A549 (cell line): ENCODE measurements around the gene KPTN. TPM values are rescaled to one million over a fixed set of nuclear protein-coding genes. Genes with fewer than 3 reads are reported as not detected.

Source experiments
- ATAC-seq, 2 experiments: fragments of 200-7000 bp in 1 of 2; fragments of >200 bp in 1 of 2; cut with Nextera tagmentation in 1 of 2; cut with Tn5 transposase in 1 of 2; 3 replicates each; pipeline versions ENCODE4 v1.8.0 to v1.9.1; 2018 to 2020; ENCODE audit warnings: mild to moderate bottlenecking in 1 of 2, moderate library complexity in 1 of 2
- CTCF ChIA-PET: fragments of 300-600 bp; sonication (Branson Sonifier 250); formaldehyde crosslinking; extraction: SDS; loops from one replicate; lab custom pipeline; 2021; ENCODE audit warnings: antibody characterized with exemption, inconsistent platforms; lab: Yijun Ruan, JAX
- POLR2A ChIA-PET: fragments of 350-600 bp; formaldehyde crosslinking; extraction: SDS; loops from one replicate; lab custom pipeline; 2021; ENCODE audit warnings: antibody characterized with exemption, inconsistent platforms; lab: Yijun Ruan, JAX
- DNase-seq, 2 experiments: peaks; one replicate each; pipeline versions ENCODE4 v3.0.0 to v3.0.0-alpha.2; 2011 to 2016; ENCODE audit warnings: low read depth in 1 of 2, low spot score in 1 of 2
- FAIRE-seq: peaks from 2 replicates; lab custom pipeline; 2011; peaks lifted over from hg19 to GRCh38; lab: Jason Lieb, UNC
- H3K27ac ChIP-seq, 2 experiments: fragments of >200 bp; sonication (Bioruptor Twin); formaldehyde crosslinking; 3 replicates each; pipeline ENCODE4 v1.5.1; 2016 to 2017
- H3K4me1 ChIP-seq: fragments of >200 bp; sonication (Bioruptor Twin); formaldehyde crosslinking; 3 replicates; pipeline ENCODE4 v1.6.1; 2016
- H3K4me2 ChIP-seq: fragments of >200 bp; sonication (Bioruptor Twin); formaldehyde crosslinking; 3 replicates; pipeline ENCODE4 v1.6.1; 2016
- H3K4me3 ChIP-seq: fragments of >200 bp; sonication (Bioruptor Twin); formaldehyde crosslinking; 3 replicates; pipeline ENCODE4 v1.5.1; 2016
- H3K9me3 ChIP-seq: fragments of >200 bp; sonication (Bioruptor Twin); formaldehyde crosslinking; 3 replicates; pipeline ENCODE4 v1.6.1; 2016
- CHD4 ChIP-seq: fragments of 200-600 bp; sonication (generic); IDR thresholded peaks from 2 replicates; pipeline ENCODE4 v1.6.1; 2016; ENCODE audit warnings: antibody characterized with exemption, mild to moderate bottlenecking, borderline replicate concordance
- EHF ChIP-seq: fragments of 250-450 bp; sonication (Bioruptor Pico); IDR thresholded peaks from 2 replicates; pipeline ENCODE4 v1.5.0; 2020; ENCODE audit warnings: mild to moderate bottlenecking
- ELK1 ChIP-seq: fragments of 150-350 bp; IDR thresholded peaks from 2 replicates; pipeline ENCODE4 v1.6.1; 2014; ENCODE audit warnings: low read depth, mild to moderate bottlenecking, low read length
- ESRRA ChIP-seq: fragments of 150-350 bp; IDR thresholded peaks from 2 replicates; pipeline ENCODE4 v1.6.1; 2014; ENCODE audit warnings: mild to moderate bottlenecking, low read length, borderline replicate concordance
- HDAC2 ChIP-seq: fragments of 200-600 bp; sonication (generic); IDR thresholded peaks from 2 replicates; pipeline ENCODE4 v1.6.1; 2016
- HEYL ChIP-seq: fragments of 250-450 bp; sonication (Bioruptor Pico); IDR thresholded peaks from 2 replicates; pipeline ENCODE4 v1.8.0; 2021; ENCODE audit warnings: mild to moderate bottlenecking, moderate library complexity
- JUN ChIP-seq, 2 experiments: fragments of >200 bp; sonication (Bioruptor Twin); formaldehyde crosslinking; IDR thresholded peaks; 2 replicates in 1 of 2; 3 replicates in 1 of 2; pipeline ENCODE4 v1.6.1; 2016 to 2017
- JUNB ChIP-seq: fragments of >200 bp; sonication (Bioruptor Twin); formaldehyde crosslinking; IDR thresholded peaks from 2 replicates; pipeline ENCODE4 v1.6.1; 2016
- KDM5A ChIP-seq: fragments of 200-600 bp; sonication (generic); IDR thresholded peaks from 2 replicates; pipeline ENCODE4 v1.6.1; 2016; ENCODE audit warnings: antibody characterized with exemption, mild to moderate bottlenecking
- MAFK ChIP-seq: fragments of 450-650 bp; IDR thresholded peaks from 2 replicates; pipeline ENCODE4 v1.6.1; 2014; ENCODE audit not compliant: partially characterized antibody
- MAX ChIP-seq: IDR thresholded peaks from 2 replicates; pipeline ENCODE4 v1.6.1; 2012
- POLR2A ChIP-seq: IDR thresholded peaks from 2 replicates; pipeline ENCODE4 v1.6.1; 2012; ENCODE audit warnings: mild to moderate bottlenecking, low read length
- RAD21 ChIP-seq, 2 experiments: fragments of >200 bp in 1 of 2; sonication (Bioruptor Twin) in 1 of 2; formaldehyde crosslinking in 1 of 2; IDR thresholded peaks in 1 of 2; conservative IDR thresholded peaks in 1 of 2; 2 replicates in 1 of 2; 3 replicates in 1 of 2; pipeline ENCODE4 v1.6.1; 2012 to 2018; ENCODE audit warnings: inconsistent platforms in 1 of 2
- RARB ChIP-seq: fragments of 250-450 bp; sonication (Bioruptor Pico); IDR thresholded peaks from 2 replicates; pipeline ENCODE4 v1.8.0; 2021; ENCODE audit warnings: mild to moderate bottlenecking, moderate library complexity
- RCOR1 ChIP-seq: fragments of 150-350 bp; IDR thresholded peaks from 2 replicates; pipeline ENCODE4 v1.6.1; 2014; ENCODE audit warnings: antibody characterized with exemption, low read length, low read depth
- RFX5 ChIP-seq: fragments of 450-650 bp; IDR thresholded peaks from 2 replicates; pipeline ENCODE4 v1.7.1; 2014; ENCODE audit warnings: antibody characterized with exemption, mild to moderate bottlenecking, moderate library complexity
- SREBF2 ChIP-seq: fragments of 450-650 bp; IDR thresholded peaks from 2 replicates; pipeline ENCODE4 v1.6.1; 2014; ENCODE audit warnings: mild to moderate bottlenecking, moderate library complexity
- TP53 ChIP-seq: fragments of 250-450 bp; sonication (Bioruptor Pico); IDR thresholded peaks from 2 replicates; pipeline ENCODE4 v1.5.0; 2021; ENCODE audit warnings: mild to moderate bottlenecking, moderate library complexity
- ZFP36 ChIP-seq: fragments of 450-650 bp; IDR thresholded peaks from 2 replicates; pipeline ENCODE4 v1.6.1; 2014; ENCODE audit warnings: borderline replicate concordance; ENCODE audit not compliant: partially characterized antibody
- WGBS: methylation state at CpG from one replicate; pipeline ENCODE4 v1.1.6; 2017; ENCODE audit errors: missing lambda C conversion rate; 5-methylcytosine and 5-hydroxymethylcytosine counted together
- polyA plus RNA-seq, 4 experiments: library from polyadenylated mRNA; depleted of rRNA in 3 of 4; stranded (reverse); fragments of >200 nt; fragmentation: RNase III in 1 of 4; extraction: RNeasy Plus Mini Kit Qiagen cat#74134 plus additional on column Dnase treatment in 1 of 4; gene quantifications; 2 replicates in 3 of 4; 3 replicates in 1 of 4; pipeline ENCODE4 v1.2.3, GENCODE V29; 2011 to 2017
- TF ChIP-seq, protein P1 (sequence below): IDR thresholded peaks from 2 replicates; pipeline ENCODE4 v1.6.1; 2012; ENCODE audit warnings: low read depth, borderline replicate concordance
- TF ChIP-seq, protein P2 (sequence below): fragments of >200 bp; sonication (Bioruptor Twin); formaldehyde crosslinking; IDR thresholded peaks from 3 replicates; pipeline ENCODE4 v1.5.1; 2016
- TF ChIP-seq, protein P3 (sequence below): fragments of >200 bp; sonication (Bioruptor Twin); formaldehyde crosslinking; IDR thresholded peaks from 3 replicates; pipeline ENCODE4 v1.6.1; 2016

KPTN gene
- polyA plus RNA-seq, 2 of the 4 experiments (the other 2 are of a cell fraction), result 10.6 to 20.6 TPM

DNA sequence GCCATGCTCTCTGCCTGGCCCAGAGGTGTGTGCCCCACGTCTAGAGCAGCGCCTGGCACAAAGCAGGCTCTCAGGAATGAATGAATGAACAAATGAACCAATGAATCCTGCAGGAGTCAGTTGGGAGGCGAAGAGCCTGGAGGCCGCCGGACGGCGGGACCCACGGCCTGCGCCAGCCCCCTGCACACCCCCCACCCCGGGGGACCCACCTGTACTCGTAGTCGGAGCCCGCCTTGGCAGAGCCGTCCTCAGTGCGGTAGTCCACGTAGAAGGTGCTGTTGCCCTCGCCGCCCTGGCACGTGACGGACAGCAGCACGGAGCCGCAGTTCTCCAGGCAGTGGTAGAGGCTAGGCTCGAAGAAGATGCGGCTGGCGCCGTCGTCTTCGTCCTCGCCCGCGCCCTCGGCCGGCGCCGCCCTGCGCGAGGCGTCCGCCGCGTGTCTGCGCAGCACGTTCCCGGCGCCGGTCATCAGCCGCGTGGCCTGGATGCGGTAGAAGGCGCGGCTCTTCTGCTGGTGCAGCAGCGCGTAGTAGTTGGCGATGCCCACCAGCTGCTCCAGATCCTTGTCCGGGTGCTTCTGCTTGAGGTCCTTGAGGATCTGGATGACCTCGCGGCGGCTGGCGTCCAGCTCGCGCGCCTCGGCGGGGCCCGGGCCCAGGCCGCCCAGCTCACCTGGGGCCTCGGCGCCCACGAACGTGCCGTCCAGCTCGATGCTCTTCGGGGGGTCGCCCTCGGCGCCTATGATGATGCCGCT is 27.1 kb downstream of the KPTN start:
- Histone ChIP-seq H3K27ac (no peak overlapping the region), H3K9me3 (peaks cover 24% of the 10 kb centered on the region), H3K4me1 (no peaks in the 10 kb centered on the region), H3K4me3 (peak overlapping the region; percentile 24; the same call in 2 of the 3 replicates), H3K4me2 (peak overlapping the region; percentile 66)
- ATAC-seq, result peak; percentile 19 to 24; a peak in 4 of 6 replicates
- ChIA-PET POLR2A (no interaction called here), CTCF (interaction anchor here (0.7 to 3.0 kb wide), 4 partner anchors 12 to 27 kb away, joined by 3 to 10 read pairs (median 7); partner anchors contain the start of gene KPTN)
- WGBS, result 54% methylated on average over 63 of the region's 77 CpGs
- TF ChIP-seq MAX, result peak; percentile 25; the same call in 1 of the 2 replicates
- no peak for TF ChIP-seq RCOR1
- TF ChIP-seq, protein P1, sequence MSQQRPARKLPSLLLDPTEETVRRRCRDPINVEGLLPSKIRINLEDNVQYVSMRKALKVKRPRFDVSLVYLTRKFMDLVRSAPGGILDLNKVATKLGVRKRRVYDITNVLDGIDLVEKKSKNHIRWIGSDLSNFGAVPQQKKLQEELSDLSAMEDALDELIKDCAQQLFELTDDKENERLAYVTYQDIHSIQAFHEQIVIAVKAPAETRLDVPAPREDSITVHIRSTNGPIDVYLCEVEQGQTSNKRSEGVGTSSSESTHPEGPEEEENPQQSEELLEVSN, result 0 out of 2 replicates have a peak, but pooled peaks have one; percentile 18
- no peak for TF ChIP-seq JUN (IDR thresholded peaks at IDR 0.05)
- no peak for FAIRE-seq
- DNase-seq, result no peak

GRCh38 chr19:47450478-47450877 is 33.5 kb downstream of the KPTN start:
- FAIRE-seq (no peak), DNase-seq (no peak), ATAC-seq (no peak)
- ChIA-PET POLR2A (no interaction called here), CTCF (interaction anchor here (1.5 to 28.3 kb wide), 5 partner anchors 15 to 293 kb away, joined by 4 to 901 read pairs (median 7); partner anchors contain the start of genes EHD2 and KPTN)
- 30% methylated on average over 7 of the region's 7 CpGs for WGBS
- TF ChIP-seq ELK1 (no peak), CHD4 (no peak), ESRRA (no peak), RARB (CRISPR knock-in tag) (no peak), JUNB (no peak), HDAC2 (no peak), MAFK (no peak), HEYL (no peak), RAD21 (conservative IDR thresholded peaks at IDR 0.05 in 1 of 2, IDR thresholded peaks at IDR 0.05 in 1 of 2) (no peak), TP53 (CRISPR knock-in tag) (no peak), SREBF2 (no peak), POLR2A (no peak), RFX5 (no peak), KDM5A (no peak), ZFP36 (no peak), MAX (no peak), EHF (no peak)
- TF ChIP-seq, protein P2, sequence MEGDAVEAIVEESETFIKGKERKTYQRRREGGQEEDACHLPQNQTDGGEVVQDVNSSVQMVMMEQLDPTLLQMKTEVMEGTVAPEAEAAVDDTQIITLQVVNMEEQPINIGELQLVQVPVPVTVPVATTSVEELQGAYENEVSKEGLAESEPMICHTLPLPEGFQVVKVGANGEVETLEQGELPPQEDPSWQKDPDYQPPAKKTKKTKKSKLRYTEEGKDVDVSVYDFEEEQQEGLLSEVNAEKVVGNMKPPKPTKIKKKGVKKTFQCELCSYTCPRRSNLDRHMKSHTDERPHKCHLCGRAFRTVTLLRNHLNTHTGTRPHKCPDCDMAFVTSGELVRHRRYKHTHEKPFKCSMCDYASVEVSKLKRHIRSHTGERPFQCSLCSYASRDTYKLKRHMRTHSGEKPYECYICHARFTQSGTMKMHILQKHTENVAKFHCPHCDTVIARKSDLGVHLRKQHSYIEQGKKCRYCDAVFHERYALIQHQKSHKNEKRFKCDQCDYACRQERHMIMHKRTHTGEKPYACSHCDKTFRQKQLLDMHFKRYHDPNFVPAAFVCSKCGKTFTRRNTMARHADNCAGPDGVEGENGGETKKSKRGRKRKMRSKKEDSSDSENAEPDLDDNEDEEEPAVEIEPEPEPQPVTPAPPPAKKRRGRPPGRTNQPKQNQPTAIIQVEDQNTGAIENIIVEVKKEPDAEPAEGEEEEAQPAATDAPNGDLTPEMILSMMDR, result no peak
- TF ChIP-seq, protein P3, sequence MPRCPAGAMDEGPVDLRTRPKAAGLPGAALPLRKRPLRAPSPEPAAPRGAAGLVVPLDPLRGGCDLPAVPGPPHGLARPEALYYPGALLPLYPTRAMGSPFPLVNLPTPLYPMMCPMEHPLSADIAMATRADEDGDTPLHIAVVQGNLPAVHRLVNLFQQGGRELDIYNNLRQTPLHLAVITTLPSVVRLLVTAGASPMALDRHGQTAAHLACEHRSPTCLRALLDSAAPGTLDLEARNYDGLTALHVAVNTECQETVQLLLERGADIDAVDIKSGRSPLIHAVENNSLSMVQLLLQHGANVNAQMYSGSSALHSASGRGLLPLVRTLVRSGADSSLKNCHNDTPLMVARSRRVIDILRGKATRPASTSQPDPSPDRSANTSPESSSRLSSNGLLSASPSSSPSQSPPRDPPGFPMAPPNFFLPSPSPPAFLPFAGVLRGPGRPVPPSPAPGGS, result no peak
- H3K4me3 ChIP-seq, result no peak overlapping the region
- H3K4me1 ChIP-seq, result peaks cover 25% of the 10 kb centered on the region
- H3K4me2 ChIP-seq, result no peak overlapping the region
- H3K27ac ChIP-seq, result no peak overlapping the region
- peaks cover 6% of the 10 kb centered on the region for H3K9me3 ChIP-seq
